Measurements from ENCODE around the gene UPB1.

DNA sequence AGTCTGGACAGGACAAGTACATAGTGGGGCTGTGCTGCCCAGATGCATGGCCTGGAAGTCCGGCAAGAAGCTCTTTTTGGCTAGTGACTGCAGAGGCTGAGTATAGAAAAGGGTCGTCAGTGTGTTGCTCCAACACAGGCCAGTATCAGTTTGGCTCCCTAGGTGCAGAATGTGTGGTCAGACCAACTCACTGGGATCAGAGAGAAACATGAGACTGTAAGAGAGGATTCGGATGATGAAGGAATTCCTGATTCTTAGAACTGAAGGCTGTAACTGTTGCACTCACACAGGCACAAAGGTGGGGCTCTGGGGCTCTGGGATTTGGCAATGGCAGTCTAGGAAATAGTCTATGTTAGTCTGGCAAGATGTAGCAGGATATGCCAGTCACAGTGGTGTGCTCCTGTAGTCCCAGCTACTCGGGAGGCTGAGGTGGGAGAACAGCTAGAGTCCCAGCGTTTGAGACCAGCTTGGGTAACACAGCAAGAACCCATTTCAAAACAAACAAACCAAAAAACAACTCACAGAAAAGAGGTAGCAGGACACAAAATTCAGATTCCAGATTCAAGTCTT lies 11.1 kb upstream of the UPB1 start:
- TF ChIP-seq, protein P1, sequence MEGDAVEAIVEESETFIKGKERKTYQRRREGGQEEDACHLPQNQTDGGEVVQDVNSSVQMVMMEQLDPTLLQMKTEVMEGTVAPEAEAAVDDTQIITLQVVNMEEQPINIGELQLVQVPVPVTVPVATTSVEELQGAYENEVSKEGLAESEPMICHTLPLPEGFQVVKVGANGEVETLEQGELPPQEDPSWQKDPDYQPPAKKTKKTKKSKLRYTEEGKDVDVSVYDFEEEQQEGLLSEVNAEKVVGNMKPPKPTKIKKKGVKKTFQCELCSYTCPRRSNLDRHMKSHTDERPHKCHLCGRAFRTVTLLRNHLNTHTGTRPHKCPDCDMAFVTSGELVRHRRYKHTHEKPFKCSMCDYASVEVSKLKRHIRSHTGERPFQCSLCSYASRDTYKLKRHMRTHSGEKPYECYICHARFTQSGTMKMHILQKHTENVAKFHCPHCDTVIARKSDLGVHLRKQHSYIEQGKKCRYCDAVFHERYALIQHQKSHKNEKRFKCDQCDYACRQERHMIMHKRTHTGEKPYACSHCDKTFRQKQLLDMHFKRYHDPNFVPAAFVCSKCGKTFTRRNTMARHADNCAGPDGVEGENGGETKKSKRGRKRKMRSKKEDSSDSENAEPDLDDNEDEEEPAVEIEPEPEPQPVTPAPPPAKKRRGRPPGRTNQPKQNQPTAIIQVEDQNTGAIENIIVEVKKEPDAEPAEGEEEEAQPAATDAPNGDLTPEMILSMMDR (IDR thresholded peaks at IDR 0.05) = no peak
- no peak for TF ChIP-seq POLR2A (IDR thresholded peaks at IDR 0.05)
